T-helper 9 cell (primary cell): ENCODE results near the gene ADAP1.

Experiments used
- DNase-seq: peaks from one replicate; pipeline ENCODE4 v3.0.0-alpha.2; 2020

ADAP1 gene

DNA sequence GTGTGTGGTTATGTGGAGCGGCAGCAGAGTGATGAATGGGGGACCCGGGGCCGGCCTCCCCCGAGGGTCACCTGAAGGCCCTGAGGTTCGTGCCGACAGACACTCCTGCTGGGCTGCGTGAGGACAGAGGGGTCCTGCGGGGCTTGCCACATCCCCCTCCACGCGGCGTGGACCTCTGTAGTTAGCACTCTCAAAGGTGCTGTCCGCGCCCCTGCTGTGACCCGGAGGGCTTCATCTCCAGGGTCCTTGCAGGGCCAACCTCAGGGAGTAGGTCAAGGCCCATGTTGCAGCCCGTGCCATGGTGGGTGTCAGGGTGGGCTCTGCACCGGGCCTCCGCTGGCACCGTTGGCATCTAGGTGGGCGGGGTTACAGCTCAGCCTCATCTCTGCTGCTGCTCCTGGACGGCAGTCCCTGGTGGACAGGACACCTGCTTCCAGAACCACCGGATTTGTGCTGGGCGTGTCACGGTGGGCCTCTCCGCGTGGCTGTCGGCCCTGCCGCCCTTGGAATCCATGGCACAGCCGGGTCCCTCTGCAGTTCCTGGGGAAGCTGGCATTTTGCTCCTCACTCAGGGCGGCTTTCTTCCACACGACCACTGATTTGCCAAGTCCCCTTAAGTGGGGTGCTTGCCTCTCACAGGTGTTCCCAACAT is 97.9 kb downstream of the ADAP1 start:
- DNase-seq: no peak

DNA sequence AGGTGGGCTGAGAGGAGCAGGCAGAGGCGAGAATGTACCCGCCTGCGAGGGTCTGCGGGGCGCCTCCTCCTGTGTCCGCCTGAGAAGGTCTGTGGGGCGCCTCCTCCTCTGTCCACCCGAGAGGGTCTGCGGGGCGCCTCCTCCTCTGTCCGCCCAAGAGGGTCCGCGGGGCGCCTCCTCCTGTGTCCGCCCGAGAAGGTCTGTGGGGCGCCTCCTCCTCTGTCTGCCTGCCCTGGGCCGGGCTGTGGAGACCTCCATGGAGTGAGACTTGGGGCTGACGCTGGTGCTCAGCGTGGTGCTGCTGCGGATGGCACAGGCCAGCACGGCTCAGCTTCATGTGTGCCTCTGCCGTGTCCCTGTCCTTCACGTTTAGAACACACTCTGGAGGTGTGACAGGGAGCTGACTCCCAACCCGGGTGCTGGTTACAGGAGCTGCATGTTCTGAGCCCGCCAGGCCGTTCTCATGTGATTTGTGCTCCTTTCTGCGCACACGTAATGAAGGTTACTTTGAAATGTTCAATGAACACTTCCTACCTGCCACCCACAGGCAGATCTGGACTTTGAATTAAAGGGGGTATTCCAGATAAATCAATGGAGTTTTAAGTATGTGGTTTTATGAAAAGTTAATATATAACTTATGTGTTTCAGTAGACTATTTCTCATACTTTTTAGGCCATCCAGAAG is 98.7 kb downstream of the ADAP1 start:
- no peak for DNase-seq

DNA sequence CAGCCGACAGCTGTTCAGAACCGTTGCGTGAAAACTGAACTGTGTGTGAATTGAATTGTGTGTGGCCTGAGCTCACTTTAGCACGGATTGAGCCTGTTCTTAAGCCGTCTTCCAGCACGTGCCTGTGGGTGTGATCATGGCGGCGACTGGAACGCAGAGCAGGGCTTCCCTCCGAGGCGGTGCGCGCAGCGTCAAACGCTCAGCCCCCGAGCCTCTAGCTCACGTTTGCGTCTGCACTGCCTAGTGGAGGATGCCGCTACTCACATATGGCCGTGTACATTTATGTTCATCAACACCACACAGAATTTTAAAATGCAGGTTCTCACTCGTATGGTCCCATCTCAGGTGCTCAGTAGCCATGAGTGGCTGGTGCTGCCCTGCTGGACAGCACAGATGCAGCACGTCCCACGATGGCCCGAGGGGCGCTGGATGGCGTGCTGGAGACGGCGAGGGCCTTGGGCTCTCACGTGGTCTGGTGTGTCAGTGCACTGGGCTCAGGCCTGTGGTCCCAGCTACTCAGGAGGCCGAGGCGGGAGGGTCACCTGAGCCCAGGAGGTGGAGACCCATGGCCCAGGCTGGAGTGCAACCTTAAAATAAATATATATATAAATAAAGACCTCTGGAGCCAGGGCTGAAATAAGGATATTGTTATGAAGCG is 100.2 kb downstream of the ADAP1 start:
- DNase-seq: no peak

DNA sequence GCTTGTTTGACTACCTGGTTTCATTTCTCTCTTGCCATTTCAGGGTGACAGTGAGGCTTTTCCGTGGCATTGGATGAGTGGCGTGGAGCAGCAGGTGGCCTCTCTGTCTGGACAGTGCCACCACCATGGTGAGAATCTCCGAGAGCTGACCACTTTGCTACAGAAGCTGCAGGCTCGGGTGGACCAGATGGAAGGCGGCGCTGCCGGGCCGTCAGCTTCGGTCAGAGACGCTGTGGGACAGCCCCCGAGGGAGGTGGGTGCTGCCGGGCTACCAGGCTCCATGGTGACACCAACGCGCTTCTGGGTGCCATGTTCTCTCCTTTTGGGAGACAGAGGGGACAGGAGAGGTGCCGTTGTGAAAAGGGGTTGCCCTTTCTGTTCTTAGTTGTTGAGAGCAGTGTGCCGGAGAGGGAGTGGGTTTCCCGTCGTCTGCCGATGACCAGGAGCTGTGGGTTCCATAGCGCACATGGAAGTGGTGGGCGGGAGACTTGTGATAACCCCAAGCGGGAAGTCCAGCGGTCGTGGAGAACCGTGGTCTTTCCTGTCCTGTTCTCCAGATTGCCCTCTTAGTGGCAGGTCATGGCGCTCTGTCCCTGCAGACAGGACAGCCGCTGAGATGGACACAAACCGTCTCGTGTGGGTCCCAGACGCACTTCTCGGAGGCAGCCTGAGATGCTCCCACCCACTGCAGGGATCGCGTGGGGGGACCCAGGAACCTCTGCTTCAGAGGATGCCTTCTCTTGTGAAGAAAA is 100.9 kb downstream of the ADAP1 start:
- no peak for DNase-seq

DNA sequence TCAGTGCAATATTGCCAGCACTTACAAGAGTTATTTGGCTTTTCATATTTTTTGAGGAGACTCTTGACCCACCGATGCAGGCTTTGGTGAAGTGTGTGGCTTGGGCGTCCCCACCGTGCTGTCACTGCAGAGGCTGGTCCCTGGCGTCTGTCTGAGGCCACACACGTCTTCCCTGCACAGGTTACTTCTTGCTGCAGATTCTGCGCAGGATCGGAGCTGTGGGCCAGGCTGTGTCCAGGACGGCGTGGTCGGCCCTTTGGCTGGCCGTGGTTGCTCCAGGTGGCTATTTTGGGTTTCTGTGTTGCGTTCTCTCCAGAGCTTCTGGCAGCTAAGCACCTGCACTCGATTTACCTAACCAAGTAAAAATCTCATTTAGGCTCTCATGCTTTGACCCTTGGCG is 103.3 kb downstream of the ADAP1 start:
- DNase-seq: no peak

DNA sequence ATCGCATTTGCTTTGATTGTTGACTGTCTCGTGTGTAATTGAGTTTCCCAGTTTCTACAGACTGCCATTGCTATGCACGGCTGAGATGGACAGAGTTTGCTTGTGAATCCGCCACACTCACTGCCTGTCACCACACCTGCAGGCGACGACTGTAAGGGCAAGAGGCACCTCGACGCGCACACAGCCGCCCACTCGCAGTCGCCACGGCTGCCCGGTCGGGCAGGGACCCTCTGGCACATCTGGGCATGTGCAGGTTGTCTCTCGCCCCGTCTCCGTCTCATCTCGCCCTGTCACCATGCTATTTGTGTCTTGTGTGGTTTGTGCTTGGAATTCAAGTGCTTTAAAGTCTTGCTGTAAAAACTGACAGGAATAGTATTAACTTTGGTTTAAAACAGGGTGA is 104.7 kb downstream of the ADAP1 start:
- no peak for DNase-seq

DNA sequence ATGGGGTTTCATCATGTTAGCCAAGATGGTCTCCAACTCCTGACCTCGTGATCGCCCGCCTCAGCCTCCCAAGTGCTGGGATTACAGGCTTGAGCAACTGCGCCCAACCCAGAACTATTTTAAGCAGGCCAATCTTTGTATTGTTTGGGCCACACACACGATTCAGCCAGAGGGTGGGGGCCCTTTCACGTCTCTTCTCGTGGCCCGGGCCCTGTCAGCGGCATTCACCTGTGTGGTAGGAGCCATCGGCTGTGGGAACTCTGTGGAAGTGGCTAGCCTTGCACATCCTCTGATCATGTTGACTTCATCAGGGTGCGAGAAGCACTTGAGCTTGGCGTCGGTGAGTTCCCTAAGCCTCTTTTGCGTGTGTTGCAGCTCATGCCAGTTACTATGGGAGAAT is 105.3 kb downstream of the ADAP1 start:
- no peak for DNase-seq
